GM21737 (cell line): ENCODE results near the gene NUP160.
"Not testable (repeated sequence)": the region's sequence is repeated elsewhere in the genome, so short reads cannot be mapped to it uniquely, and the experiment has no call there.

Experiments
- ATAC-seq: cut with Tn5 transposase; IDR thresholded peaks from one replicate; pipeline ENCODE4 v1.9.1; 2021; ENCODE audit warnings: mild to moderate bottlenecking, moderate library complexity; ENCODE audit not compliant: unreplicated experiment

Gene NUP160

GRCh38 chr11:47864901-47865300 is 16.8 kb upstream of the NUP160 start:
- no peak for ATAC-seq

DNA sequence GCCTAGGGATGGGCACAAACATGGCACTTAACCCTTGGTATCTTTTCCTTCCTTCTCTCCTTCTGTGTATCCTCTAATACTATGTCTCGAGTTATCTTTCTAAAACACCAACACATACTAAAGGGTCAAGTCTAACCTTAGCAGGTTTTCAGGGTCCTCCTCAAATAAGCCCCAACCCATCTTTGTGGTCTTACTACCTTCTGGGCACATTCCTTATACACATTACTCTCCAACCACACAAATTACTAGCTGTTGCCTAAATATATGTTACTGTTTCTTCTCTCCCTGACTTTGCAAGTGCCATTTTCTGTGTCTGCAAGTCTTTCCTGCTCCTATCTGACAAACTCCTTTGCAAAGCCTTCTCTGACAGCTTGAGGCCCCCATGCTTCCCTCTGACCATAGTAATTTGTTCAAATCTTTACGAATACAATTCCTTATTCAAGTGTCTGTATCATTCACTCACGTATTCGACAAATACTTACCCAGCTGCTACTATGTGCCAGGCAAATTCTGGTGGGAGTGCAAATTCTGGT is 15.8 kb upstream of the NUP160 start:
- ATAC-seq = no peak

DNA sequence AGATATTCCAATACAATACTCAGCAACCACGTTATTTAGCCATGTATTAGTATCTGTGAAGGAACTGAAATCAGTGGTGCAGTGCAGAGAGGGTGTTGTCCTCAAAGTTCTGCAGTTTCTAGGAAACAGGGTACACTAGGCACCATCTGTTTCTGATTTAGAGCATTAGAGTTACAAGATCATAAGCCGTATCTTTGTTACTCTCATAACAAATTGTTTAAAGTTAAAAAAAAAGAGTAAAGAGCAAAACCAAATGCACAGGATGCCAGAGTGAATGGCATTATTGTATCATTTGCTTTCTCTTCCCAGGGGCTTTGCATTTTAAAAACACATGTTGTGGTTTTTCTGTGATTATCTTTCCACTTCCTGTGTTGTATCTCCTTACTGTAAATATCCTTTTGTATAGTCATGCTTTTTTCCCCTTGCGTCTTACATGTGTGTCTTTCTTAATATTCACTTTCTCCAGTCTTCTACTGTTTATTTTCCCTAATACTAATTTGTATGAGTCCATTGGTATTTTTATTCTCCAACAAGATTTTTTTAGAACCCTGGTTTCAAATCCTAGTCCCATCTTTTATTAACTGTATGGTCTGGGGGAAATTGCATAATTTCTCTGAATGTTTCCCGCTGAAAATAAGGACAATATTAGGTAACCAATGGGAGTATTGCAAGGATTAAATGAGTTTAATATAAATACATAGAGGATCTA is 15.2 kb upstream of the NUP160 start:
- peak; percentile 60 for ATAC-seq

DNA sequence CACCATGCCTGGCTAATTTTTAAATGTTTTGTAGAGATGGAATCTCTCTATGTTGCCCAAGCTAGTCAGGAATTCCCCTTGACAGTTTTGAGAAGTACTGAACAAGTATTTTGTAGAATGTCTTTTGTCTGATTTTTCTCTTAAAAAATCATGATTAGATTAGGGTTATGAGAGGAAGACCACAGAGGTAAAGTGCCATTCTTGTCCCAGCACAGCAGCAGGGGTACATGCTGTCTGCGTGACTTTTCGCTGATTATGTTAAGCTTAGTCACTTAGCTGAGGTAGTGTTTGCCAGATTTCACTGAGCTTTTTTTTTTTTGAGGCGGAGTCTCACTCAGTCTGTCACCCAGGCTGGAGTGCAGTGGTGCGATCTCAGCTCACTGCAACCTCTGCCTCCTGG is 13.6 kb upstream of the NUP160 start:
- ATAC-seq = no peak

DNA sequence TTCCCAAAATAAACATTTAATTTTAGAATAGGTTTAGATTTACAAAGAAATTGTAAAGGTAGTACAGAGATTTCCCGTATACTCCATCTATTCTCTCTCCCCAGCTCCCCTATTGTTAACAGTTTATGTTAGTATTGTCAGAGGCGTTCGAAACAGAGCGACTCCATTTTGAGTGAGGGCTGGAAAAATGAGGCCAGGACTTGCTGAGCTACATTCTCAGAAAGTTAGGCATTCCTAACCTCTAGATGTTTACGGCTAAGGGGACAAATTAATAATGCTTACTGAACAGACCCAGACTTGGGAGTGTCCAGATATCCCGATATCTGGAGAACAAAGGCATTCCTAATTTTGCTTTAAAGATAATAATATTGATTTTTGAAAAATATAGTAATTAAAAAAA is 12.4 kb upstream of the NUP160 start:
- no peak for ATAC-seq

DNA sequence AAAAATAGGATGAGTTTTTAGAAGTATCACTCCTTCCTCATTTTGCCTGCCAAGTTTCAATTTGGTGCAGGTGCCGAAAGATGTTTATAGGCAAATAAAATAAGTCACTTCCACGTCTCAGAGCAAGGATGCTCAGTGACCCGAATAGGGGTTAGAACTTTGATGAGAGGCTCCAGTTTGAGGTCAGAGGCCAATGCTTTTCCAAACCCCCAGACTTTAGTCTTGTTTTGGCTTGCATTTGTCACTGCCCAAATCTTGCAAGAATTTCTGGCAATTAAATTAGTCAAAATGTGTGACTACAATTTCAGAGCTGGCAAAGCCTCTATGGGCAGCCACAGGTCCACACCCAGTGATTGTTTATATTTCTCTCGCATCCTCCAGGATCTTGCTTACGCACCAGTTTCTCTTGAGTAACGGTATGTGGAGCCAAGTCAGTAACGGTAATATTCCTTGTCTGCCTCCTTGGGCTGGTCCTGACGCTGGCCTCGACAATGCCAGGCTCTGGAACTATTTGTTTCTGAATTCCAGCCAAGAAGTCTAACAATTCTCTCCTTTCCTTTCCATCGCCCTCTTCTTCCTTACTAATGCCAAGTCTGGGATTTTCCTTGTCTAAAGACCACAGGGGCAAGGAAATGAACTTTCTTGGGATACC is 9.9 kb upstream of the NUP160 start:
- ATAC-seq = no peak

DNA sequence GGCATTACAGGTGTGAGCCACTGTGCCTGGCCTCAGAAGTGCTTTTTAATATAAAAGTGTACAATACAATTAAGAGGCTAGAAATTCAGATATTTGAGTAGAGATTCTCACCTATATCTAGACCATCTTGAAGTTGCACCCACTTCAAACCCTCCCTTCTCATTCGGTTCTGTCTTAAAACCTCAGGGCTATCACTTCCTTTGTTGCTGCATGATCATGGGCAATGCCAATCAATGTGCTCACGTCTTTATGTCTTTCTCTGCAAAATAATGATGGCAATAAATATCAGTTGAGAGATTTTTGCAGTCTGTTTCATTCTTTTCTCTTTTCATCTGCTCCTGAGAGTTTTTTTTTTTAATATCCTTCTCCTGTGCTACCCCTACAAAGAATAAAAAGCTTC is 9.3 kb upstream of the NUP160 start:
- no peak for ATAC-seq

- no peak for ATAC-seq
Measured at GRCh38 chr11:47856186-47856585, 8.0 kb upstream of the NUP160 start.

DNA sequence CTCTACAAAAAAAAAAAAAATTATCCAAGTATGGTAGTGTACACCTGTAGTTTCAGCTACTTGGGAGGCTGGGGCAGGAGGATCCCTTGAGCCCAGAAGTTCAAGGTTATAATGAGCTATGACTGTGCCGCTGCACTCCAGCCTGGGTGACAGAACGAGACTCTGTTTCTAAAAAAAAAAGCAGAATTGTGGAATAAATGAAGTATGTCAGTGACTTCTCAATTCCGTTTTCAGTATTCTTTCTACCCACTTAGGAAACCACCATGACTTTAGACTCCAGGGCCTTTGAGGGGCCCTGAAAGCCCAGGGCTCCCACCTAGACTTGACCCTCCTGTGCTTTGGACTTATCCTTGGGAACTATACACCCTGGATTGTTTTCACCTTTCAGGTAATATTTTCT is 6.5 kb upstream of the NUP160 start:
- no peak for ATAC-seq

DNA sequence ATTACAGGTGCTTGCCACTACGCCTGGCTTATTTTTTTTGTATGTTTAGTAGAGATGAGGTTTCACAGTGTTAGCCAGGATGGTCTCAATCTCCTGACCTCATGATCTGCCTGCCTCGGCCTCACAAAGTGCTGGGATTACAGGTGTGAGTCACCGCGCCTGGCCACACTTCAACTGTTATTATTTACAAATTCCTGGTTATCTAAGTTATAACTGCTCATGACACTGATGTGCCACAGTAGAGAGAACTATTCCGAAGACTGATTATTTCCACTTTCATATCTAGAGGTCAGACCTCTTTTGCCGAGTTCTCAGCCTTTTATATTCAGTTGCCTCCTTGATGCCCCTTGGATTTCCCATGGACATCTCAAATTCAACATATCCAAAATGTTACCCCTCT is 3.9 kb upstream of the NUP160 start:
- ATAC-seq = no peak

- no peak for ATAC-seq
Measured at GRCh38 chr11:47850337-47850736, 2.2 kb upstream of the NUP160 start.

DNA sequence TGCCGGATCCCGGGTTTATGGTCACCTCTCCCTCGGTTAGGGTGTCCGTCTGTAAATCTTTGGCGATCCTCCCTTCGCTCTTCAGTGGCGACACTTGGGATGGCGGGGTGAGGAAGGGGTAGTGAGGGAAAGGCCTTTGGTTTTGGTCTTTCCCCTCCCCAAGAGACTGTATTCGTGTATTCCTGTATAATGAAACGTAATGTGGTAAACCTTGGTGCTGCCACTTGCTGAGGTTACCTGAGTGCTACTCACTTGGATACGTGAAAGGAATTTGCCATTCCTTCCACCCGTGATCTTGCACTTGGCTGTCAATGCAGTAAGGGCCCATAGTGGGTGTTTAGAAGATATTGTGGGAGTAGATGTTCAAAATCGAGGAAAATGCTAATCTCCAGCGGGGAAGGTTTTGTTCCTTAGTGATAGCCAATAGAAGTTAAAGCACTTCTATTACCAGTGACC is 578 bp upstream of the NUP160 start:
- ATAC-seq = peak; percentile 0

- no peak for ATAC-seq
Measured at GRCh38 chr11:47847537-47847891, 636 bp downstream of the NUP160 start.

GRCh38 chr11:47846998-47847397 is 1.2 kb downstream of the NUP160 start:
- no peak for ATAC-seq

- no peak for ATAC-seq
Measured at GRCh38 chr11:47843361-47844055, 4.6 kb downstream of the NUP160 start.

GRCh38 chr11:47842749-47843148 is 5.4 kb downstream of the NUP160 start:
- ATAC-seq = no peak

DNA sequence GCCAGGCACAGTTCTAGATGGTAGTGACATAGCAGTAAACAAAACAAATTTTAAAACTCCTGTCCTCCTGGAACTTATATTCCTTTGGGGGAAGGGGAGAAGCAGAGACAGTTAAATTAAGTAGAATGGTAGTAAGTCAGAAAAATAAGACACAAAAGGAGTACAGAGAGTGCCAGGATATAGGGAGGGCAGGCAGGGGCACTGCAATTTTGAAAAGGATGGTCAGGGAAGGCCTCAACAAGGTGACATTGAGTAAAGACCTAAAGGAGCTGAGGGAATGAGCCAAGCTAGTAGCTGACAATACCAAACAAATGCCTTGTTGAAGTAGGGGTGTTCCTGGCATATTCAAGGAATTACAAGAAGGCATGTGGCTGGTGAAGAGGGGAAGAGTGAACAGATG is 10.2 kb downstream of the NUP160 start:
- ATAC-seq = no peak

DNA sequence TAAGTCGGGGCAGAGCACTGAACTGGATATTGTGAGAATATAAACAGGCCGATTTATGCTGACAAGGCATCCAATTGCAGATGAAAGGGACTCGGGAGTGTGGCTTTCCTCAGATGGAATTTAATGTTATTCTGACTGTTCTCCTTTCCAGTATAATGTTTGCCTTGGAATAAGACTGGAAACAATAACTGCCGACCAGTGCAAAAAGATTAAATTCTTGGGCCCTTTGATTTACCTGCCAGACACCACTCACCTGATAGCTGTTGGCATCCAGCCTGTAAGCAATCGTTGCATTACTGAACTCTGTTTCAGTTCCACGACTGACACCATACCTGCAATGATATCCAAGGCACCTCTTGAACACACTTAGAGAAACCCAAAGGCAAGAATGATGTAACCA is 10.9 kb downstream of the NUP160 start:
- no peak for ATAC-seq

GRCh38 chr11:47830013-47830412 is 18.1 kb downstream of the NUP160 start:
- not testable (repeated sequence) for ATAC-seq

DNA sequence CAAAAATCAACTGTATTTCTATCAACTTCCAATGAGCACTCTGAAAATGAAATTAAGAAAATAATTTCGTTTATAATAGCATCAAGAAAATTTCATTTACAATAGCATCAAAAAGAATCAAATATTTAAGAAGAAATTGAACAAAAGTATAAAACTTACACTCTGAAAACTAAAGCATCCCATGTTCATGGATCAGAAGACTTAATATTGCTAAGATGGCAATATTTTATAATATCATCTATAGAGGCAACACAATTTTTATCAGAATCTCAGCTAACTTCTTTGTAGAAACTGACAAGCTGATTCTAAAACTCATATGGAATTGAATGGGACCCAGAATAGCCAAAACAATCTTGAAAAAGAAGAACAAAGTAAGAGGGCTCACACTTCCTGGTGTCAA is 19.9 kb downstream of the NUP160 start:
- no peak for ATAC-seq

- not testable (repeated sequence) for ATAC-seq
Measured at GRCh38 chr11:47822664-47823063, 25.5 kb downstream of the NUP160 start.

DNA sequence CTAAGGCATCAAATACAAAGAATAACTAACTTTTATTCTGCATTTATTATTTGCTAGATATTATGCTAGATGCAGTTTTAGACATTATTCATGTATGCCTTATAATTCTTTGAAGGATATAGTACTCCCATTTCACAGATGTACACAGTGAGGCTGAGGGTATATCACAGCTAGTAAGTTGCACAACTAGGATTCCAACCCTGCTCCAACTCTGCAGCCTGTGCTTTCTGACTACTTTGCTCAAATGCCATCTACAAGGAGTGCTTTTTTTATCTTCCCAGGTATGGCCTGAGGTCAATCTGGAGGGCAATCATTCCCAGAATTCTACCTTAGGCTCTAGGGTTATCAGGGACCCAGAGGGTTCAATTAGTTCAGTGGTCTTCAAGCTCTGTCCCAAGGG is 28.4 kb downstream of the NUP160 start:
- ATAC-seq = no peak
